GM19239 (cell line): ENCODE measurements around the gene DZANK1.
"Not testable (repeated sequence)": the region's sequence is repeated elsewhere in the genome, so short reads cannot be mapped to it uniquely, and the experiment has no call there.

ENCODE experiments used
- DNase-seq: peaks from one replicate; pipeline ENCODE4 v3.0.0; 2011; ENCODE audit warnings: low spot score; ENCODE audit not compliant: insufficient read length
- FAIRE-seq: peaks from 2 replicates; lab custom pipeline; 2011; peaks lifted over from hg19 to GRCh38; lab: Jason Lieb, UNC

DZANK1 gene

DNA sequence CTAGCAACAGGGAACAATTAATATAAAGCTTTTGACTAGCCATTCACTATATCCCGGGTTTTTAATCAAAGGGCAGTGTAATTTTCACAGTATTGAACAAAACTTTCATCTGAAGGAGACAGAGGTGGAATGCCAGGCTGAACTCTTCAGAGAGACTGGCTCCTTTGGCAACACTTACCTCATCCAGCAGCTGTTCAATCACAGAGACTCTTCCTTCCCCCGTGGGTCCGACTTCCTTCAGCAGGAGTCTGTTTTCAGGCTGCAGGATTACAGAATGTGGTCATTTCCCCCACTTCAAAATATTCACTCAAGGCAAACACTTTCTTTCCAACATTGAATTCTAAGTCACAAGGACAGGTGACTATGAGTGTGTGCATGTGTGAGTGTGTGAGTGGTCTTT is 76.6 kb downstream of the DZANK1 start:
- FAIRE-seq (no peak), DNase-seq (no peak)

- DNase-seq: no peak
- FAIRE-seq: no peak
Measured at GRCh38 chr20:18388860-18389259, 78.0 kb downstream of the DZANK1 start.

- DNase-seq: no peak
- FAIRE-seq: no peak
Measured at GRCh38 chr20:18380908-18381529, 85.8 kb downstream of the DZANK1 start.

GRCh38 chr20:18377896-18378481 is 88.8 kb downstream of the DZANK1 start:
- FAIRE-seq (no peak), DNase-seq (no peak)

DNA sequence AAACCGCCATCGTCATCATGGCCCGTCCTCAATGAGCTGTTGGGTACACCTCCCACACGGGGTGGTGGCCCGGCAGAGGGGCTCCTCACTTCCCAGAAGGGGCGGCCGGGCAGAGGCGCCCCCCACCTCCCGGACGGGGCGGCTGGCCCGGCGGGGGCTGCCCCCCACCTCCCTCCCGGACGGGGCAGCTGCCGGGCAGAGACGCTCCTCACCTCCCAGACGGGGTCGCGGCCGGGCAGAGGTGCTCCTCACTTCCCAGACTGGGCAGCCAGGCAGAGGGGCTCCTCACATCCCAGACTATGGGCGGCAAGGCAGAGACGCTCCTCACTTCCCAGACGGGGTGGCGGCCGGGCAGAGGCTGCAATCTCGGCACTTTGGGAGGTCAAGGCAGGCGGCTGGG is 91.3 kb downstream of the DZANK1 start:
- not testable (repeated sequence) for FAIRE-seq, DNase-seq

DNA sequence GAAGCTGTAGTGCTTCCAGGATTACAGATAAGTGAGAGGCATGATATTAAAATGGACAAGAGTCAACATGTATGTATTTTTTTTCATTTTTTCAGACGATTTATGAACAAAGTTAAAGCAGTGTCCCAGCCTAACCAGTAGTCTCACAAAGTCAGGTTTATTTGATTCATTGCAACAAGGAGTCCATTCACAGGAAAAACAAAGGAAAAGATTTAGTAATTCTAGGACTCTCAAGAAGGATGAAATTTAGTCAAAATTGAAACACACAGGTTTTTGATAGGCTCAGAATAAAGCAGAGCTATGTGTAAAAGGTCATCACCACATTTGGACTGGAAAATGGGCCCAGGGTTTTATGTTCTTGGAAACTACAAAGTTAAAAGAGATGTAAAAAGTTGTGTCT is 94.5 kb downstream of the DZANK1 start:
- no peak for DNase-seq
- FAIRE-seq: no peak

- no peak for DNase-seq
- no peak for FAIRE-seq
Measured at GRCh38 chr20:18364768-18365167, 102.1 kb downstream of the DZANK1 start.

DNA sequence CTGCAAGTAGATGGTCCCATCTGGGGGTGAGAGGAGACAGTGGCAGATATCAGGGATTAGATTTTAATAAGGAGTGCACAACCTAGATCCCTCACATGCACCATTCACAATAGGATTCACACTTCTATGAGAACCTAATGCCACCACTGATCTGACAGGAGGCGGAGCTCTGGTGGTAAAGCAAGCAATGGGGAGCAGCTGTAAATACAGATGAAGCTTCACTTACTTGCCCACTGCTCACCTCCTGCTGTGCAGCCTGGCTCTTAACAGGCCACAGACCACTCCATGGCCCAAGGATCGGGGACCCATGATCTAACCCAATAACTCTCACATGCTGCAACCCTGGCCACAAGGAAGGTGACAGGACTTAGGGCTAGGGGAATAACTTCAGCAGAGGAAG is 103.1 kb downstream of the DZANK1 start:
- no peak for FAIRE-seq
- no peak for DNase-seq

- FAIRE-seq (no peak), DNase-seq (no peak)
Measured at GRCh38 chr20:18362916-18363315, 103.9 kb downstream of the DZANK1 start.

DNA sequence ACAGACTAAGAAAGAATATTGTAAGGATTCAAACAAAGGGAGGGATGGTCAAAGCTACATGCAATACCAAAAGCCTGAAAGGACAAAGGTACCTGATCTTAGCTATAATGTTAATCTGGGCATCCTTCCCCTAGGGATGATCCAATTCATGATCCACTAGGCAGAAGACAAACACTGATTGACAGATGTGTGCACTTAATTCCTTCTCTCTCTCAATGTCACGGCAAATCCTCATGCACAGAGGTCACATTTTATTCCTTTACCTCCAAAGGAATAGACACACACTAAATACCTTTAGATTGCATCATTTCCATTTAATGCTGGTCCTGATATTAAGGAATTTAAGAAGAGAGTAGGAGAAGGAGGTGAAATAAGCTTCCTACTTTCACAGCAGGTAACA is 105.2 kb downstream of the DZANK1 start:
- DNase-seq (no peak), FAIRE-seq (no peak)

- FAIRE-seq (no peak), DNase-seq (no peak)
Measured at GRCh38 chr20:18360635-18361034, 106.2 kb downstream of the DZANK1 start.

- no peak for FAIRE-seq
- DNase-seq: no peak
Measured at GRCh38 chr20:18359854-18360253, 107.0 kb downstream of the DZANK1 start.

DNA sequence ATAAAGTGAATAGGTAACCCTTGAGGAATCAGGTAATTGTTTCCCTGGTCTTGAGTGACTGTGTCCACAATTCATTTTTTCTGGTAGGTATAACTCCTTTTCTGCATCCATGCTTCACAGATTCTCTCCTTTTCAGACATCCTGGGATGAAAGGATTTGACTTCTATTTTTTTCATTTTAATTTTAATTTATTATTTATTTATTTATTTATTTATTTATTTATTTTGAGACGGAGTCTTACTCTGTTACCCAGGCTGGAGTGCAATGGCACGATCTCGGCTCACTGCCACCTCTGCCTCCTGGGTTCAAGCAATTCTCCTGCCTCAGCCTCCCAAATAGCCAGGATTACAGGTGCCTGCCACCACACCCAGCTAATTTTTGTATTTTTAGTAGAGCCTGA is 117.1 kb downstream of the DZANK1 start:
- FAIRE-seq, DNase-seq: not testable (repeated sequence)
